HUES6 (cell line): ENCODE data around the gene TRMT44.
"Not testable (repeated sequence)": the region's sequence is repeated elsewhere in the genome, so short reads cannot be mapped to it uniquely, and the experiment has no call there.

ENCODE experiments used
- H3K27ac ChIP-seq: 2 replicates; pipeline ENCODE4 v1.7.0; 2013; ENCODE audit warnings: low read depth, mild to moderate bottlenecking, low read length, inconsistent platforms
- H3K27me3 ChIP-seq: 2 replicates; pipeline ENCODE4 v1.6.1; 2013; ENCODE audit warnings: low read length; ENCODE audit not compliant: control insufficient read depth, insufficient read depth
- H3K36me3 ChIP-seq: 2 replicates; pipeline ENCODE4 v1.6.1; 2013; ENCODE audit warnings: low read length; ENCODE audit not compliant: control insufficient read depth, insufficient read depth
- H3K4me1 ChIP-seq: 2 replicates; pipeline ENCODE4 v1.6.1; 2013; ENCODE audit warnings: low read length; ENCODE audit not compliant: control insufficient read depth, insufficient read depth
- H3K4me3 ChIP-seq: 2 replicates; pipeline ENCODE4 v1.5.1; 2013; ENCODE audit warnings: low read depth, low read length
- H3K9ac ChIP-seq: one replicate; pipeline ENCODE4 v1.6.1; 2013; ENCODE audit warnings: mild to moderate bottlenecking, low read length
- H3K9me3 ChIP-seq: 2 replicates; pipeline ENCODE4 v1.6.1; 2013; ENCODE audit warnings: low read depth, low read length; ENCODE audit not compliant: control insufficient read depth, insufficient read depth

TRMT44 gene

GRCh38 chr4:8399298-8399697 is 41.3 kb upstream of the TRMT44 start:
- H3K27ac ChIP-seq, result no peak overlapping the region

GRCh38 chr4:8400632-8401325 is 39.8 kb upstream of the TRMT44 start:
- Histone ChIP-seq H3K4me1 (peaks cover 9% of the 10 kb centered on the region), H3K36me3 (peaks cover 12% of the 10 kb centered on the region), H3K9me3 (no peaks in the 10 kb centered on the region), H3K4me3 (no peak overlapping the region), H3K27ac (no peak overlapping the region), H3K9ac (no peak overlapping the region), H3K27me3 (no peaks in the 10 kb centered on the region)

More at GRCh38 chr4:8399298-8399697, 41.3 kb upstream of the TRMT44 start:
- Histone ChIP-seq H3K9ac (no peak overlapping the region), H3K9me3 (no peaks in the 10 kb centered on the region), H3K36me3 (peaks cover 2% of the 10 kb centered on the region; the same call in 1 of the 2 replicates), H3K27me3 (no peaks in the 10 kb centered on the region), H3K4me1 (peaks cover 9% of the 10 kb centered on the region), H3K4me3 (no peak overlapping the region)

GRCh38 chr4:8401665-8402064 is 38.9 kb upstream of the TRMT44 start:
- Histone ChIP-seq H3K9me3 (no peaks in the 10 kb centered on the region), H3K4me3 (no peak overlapping the region), H3K36me3 (peaks cover 13% of the 10 kb centered on the region), H3K4me1 (peaks cover 9% of the 10 kb centered on the region), H3K27ac (no peak overlapping the region), H3K9ac (no peak overlapping the region), H3K27me3 (no peaks in the 10 kb centered on the region)

- Histone ChIP-seq H3K9me3 (no peaks in the 10 kb centered on the region), H3K4me3 (no peak overlapping the region), H3K9ac (no peak overlapping the region), H3K27ac (no peak overlapping the region), H3K4me1 (peaks cover 4% of the 10 kb centered on the region), H3K27me3 (no peaks in the 10 kb centered on the region), H3K36me3 (peaks cover 13% of the 10 kb centered on the region)
These were observed 38.4 kb upstream of the TRMT44 start for GRCh38 chr4:8402181-8402597.

- no peaks in the 10 kb centered on the region for H3K4me1 ChIP-seq
- H3K9ac ChIP-seq, result no peak overlapping the region
- H3K4me3 ChIP-seq, result no peak overlapping the region
- no peaks in the 10 kb centered on the region for H3K27me3 ChIP-seq
- H3K9me3 ChIP-seq, result no peaks in the 10 kb centered on the region
- no peak overlapping the region for H3K27ac ChIP-seq
- peaks cover 13% of the 10 kb centered on the region for H3K36me3 ChIP-seq
These were observed 37.9 kb upstream of the TRMT44 start for GRCh38 chr4:8402640-8403039.

GRCh38 chr4:8403173-8403753 is 37.3 kb upstream of the TRMT44 start:
- Histone ChIP-seq H3K4me1 (no peaks in the 10 kb centered on the region), H3K27ac (no peak overlapping the region), H3K27me3 (no peaks in the 10 kb centered on the region), H3K9ac (no peak overlapping the region), H3K36me3 (peaks cover 13% of the 10 kb centered on the region), H3K9me3 (no peaks in the 10 kb centered on the region), H3K4me3 (no peak overlapping the region)

GRCh38 chr4:8403976-8404375 is 36.6 kb upstream of the TRMT44 start:
- Histone ChIP-seq H3K9ac (no peak overlapping the region), H3K4me3 (no peak overlapping the region), H3K27ac (no peak overlapping the region), H3K27me3 (no peaks in the 10 kb centered on the region), H3K36me3 (peaks cover 13% of the 10 kb centered on the region), H3K4me1 (no peaks in the 10 kb centered on the region), H3K9me3 (no peaks in the 10 kb centered on the region)

- Histone ChIP-seq H3K9me3 (no peaks in the 10 kb centered on the region), H3K27me3 (no peaks in the 10 kb centered on the region), H3K4me1 (peaks cover under 1% of the 10 kb centered on the region; the same call in 1 of the 2 replicates), H3K36me3 (peaks cover 10% of the 10 kb centered on the region), H3K4me3 (no peak overlapping the region), H3K27ac (no peak overlapping the region), H3K9ac (no peak overlapping the region)
These were observed 35.6 kb upstream of the TRMT44 start for GRCh38 chr4:8404791-8405515.

GRCh38 chr4:8405516-8405875 is 35.1 kb upstream of the TRMT44 start:
- no peak overlapping the region for H3K4me3 ChIP-seq
- H3K9me3 ChIP-seq, result no peaks in the 10 kb centered on the region
- H3K9ac ChIP-seq, result no peak overlapping the region
- no peak overlapping the region for H3K27ac ChIP-seq
- H3K36me3 ChIP-seq, result peaks cover 10% of the 10 kb centered on the region
- no peaks in the 10 kb centered on the region for H3K27me3 ChIP-seq
- peaks cover 5% of the 10 kb centered on the region for H3K4me1 ChIP-seq

- not testable (repeated sequence) for H3K9ac ChIP-seq, H3K27me3 ChIP-seq, H3K9me3 ChIP-seq, H3K27ac ChIP-seq, H3K4me3 ChIP-seq
- H3K36me3 ChIP-seq, result peaks cover 10% of the 10 kb centered on the region
- H3K4me1 ChIP-seq, result peaks cover 11% of the 10 kb centered on the region
These were observed 33.7 kb upstream of the TRMT44 start for GRCh38 chr4:8406887-8407286.

GRCh38 chr4:8407316-8407715 is 33.3 kb upstream of the TRMT44 start:
- no peak overlapping the region for H3K27ac ChIP-seq
- H3K27me3 ChIP-seq, result no peaks in the 10 kb centered on the region
- no peak overlapping the region for H3K4me3 ChIP-seq
- no peak overlapping the region for H3K9ac ChIP-seq
- H3K36me3 ChIP-seq, result peaks cover 10% of the 10 kb centered on the region
- no peaks in the 10 kb centered on the region for H3K9me3 ChIP-seq
- peaks cover 11% of the 10 kb centered on the region for H3K4me1 ChIP-seq
